Lower leg skin (tissue), 4 donors: ENCODE data around the gene EDEM3. TPM values are rescaled to one million over a fixed set of nuclear protein-coding genes. Genes with fewer than 3 reads are reported as not detected.

Experiments used
- DNase-seq, 2 donors: peaks; one replicate each; pipeline ENCODE4 v3.0.0-alpha.2; 2019; ENCODE audit warnings: low spot score in 2 of 2
- H3K4me3 ChIP-seq: fragments of 200-600 bp; sonication (generic); 2 replicates; pipeline ENCODE4 v1.5.1; 2017; ENCODE audit warnings: mild to moderate bottlenecking, low read depth; ENCODE audit not compliant: poor library complexity, severe bottlenecking
- CTCF ChIP-seq, 3 donors: fragments of 450-650 bp; IDR thresholded peaks; one replicate each; pipeline ENCODE4 v1.5.1; 2016; ENCODE audit warnings: antibody characterized with exemption in 3 of 3, mild to moderate bottlenecking in 3 of 3, moderate library complexity in 2 of 3
- POLR2A ChIP-seq, 2 donors: fragments of 450-650 bp; IDR thresholded peaks; one replicate each; pipeline ENCODE4 v1.6.1; 2016 to 2017; ENCODE audit warnings: antibody characterized with exemption in 2 of 2, mild to moderate bottlenecking in 1 of 2, moderate library complexity in 1 of 2
- WGBS, 2 donors: methylation state at CpG; one replicate each; pipeline ENCODE4 v1.1.5; 2018; 5-methylcytosine and 5-hydroxymethylcytosine counted together
- intact Hi-C: fragments of 100-400 bp; cut with DNase I; formaldehyde crosslinking; loops from one replicate; pipeline ENCODE4 v1.15.0; 2023; ENCODE audit warnings: low total_unique reads
- total RNA-seq, 4 donors: library from RNA; depleted of rRNA; stranded (reverse); fragments of >200 nt; gene quantifications; one replicate each; pipeline ENCODE4 v1.1.0, GENCODE V29; 2016

Gene EDEM3
- total RNA-seq, 4 donors from 2014 or later = 15.1 to 26.5 (median 18.2) TPM

- intact Hi-C loops = loop anchor here (10.0 kb wide), 1 partner anchor 587 kb away; no protein-coding TSS in a partner anchor
- WGBS, 2 donors = 11 to 38% methylated on average over 1 of the region's 1 CpG
- H3K4me3 ChIP-seq = no peak overlapping the region
- no peak for DNase-seq
- TF ChIP-seq POLR2A (IDR thresholded peaks at IDR 0.05) (no peak), CTCF (IDR thresholded peaks at IDR 0.05) (no peak)
These were observed 92.9 kb downstream of the EDEM3 start for GRCh38 chr1:184661801-184662200.

GRCh38 chr1:184660462-184661191 lies 94.0 kb downstream of the EDEM3 start:
- WGBS, 2 donors = 97 to 100% methylated on average over 2 of the region's 2 CpGs
- H3K4me3 ChIP-seq = no peak overlapping the region
- intact Hi-C loops = loop anchor here (10.0 kb wide), 1 partner anchor 586 kb away; no protein-coding TSS in a partner anchor
- no peak for TF ChIP-seq CTCF (IDR thresholded peaks at IDR 0.05)
- TF ChIP-seq POLR2A (IDR thresholded peaks at IDR 0.05) = no peak
- DNase-seq = no peak

- WGBS, 2 donors = 97% methylated on average over 2 of the region's 2 CpGs
- H3K4me3 ChIP-seq = no peak overlapping the region
- intact Hi-C loops = loop anchor here (10.0 kb wide), 1 partner anchor 93 kb away; no protein-coding TSS in a partner anchor
- DNase-seq = no peak
- TF ChIP-seq POLR2A (IDR thresholded peaks at IDR 0.05) = no peak
- no peak for TF ChIP-seq CTCF (IDR thresholded peaks at IDR 0.05)
These were observed 96.6 kb downstream of the EDEM3 start for GRCh38 chr1:184658055-184658454.

- TF ChIP-seq CTCF (IDR thresholded peaks at IDR 0.05) (no peak), POLR2A (IDR thresholded peaks at IDR 0.05) (no peak)
- WGBS, 2 donors = 72 to 74% methylated on average over 2 of the region's 2 CpGs
These were observed 98.4 kb downstream of the EDEM3 start for GRCh38 chr1:184656221-184656620.

GRCh38 chr1:184655185-184655584 lies 99.5 kb downstream of the EDEM3 start:
- intact Hi-C loops = loop anchor here (10.0 kb wide), 1 partner anchor 90 kb away; no protein-coding TSS in a partner anchor
- DNase-seq = no peak
- H3K4me3 ChIP-seq = no peak overlapping the region
- no peak for TF ChIP-seq CTCF (IDR thresholded peaks at IDR 0.05)
- no peak for TF ChIP-seq POLR2A (IDR thresholded peaks at IDR 0.05)

More at GRCh38 chr1:184656221-184656620, 98.4 kb downstream of the EDEM3 start:
- no peak for DNase-seq
- intact Hi-C loops = loop anchor here (10.0 kb wide), 1 partner anchor 91 kb away; no protein-coding TSS in a partner anchor
- no peak overlapping the region for H3K4me3 ChIP-seq
